Endometrial microvascular endothelial cells (primary cell): Measurements from ENCODE around the gene TTC39B. TPM values are rescaled to one million over a fixed set of nuclear protein-coding genes. Genes with fewer than 3 reads are reported as not detected.

Experiments used
- in situ Hi-C: cut with HindIII; loops from 2 replicates; pipeline ENCODE4 v1.10.0; 2017; ENCODE audit warnings: low sequenced_read_pairs, low pct_unique_long_range_greater_than_20kb; ENCODE audit errors: inconsistent ontology term
- total RNA-seq: library from RNA; depleted of rRNA; stranded (reverse); fragments of >200 nt; gene quantifications from one replicate; pipeline ENCODE4 v1.2.3, GENCODE V29; 2015; ENCODE audit errors: inconsistent ontology term

Gene TTC39B
- total RNA-seq, 1 donor from 2014 or later: 4.4 TPM

GRCh38 chr9:15115041-15115440 is 192.0 kb downstream of the TTC39B start:
- in situ Hi-C loops: no loop called here

Other genes starting within 250 kb of the TTC39B start
- gene SNAPC3, start 115.7 kb upstream of the TTC39B start, total RNA-seq: 28.4 TPM
- 63.9 TPM for gene PSIP1, start 203.8 kb upstream of the TTC39B start, total RNA-seq
- 0.28 TPM for gene CCDC171, start 245.8 kb upstream of the TTC39B start, total RNA-seq